GM12872 (cell line): Measurements from ENCODE around the gene KAT14.

Experiments used
- CTCF ChIP-seq: IDR thresholded peaks from 3 replicates; pipeline ENCODE4 v1.5.1; 2011; ENCODE audit warnings: low read depth, mild to moderate bottlenecking, low read length, moderate library complexity; ENCODE audit not compliant: insufficient read depth

Gene KAT14

GRCh38 chr20:18137412-18138265 is at the start of gene KAT14, which contains the start of gene PET117:
KAT14 (plus strand) TSS chr20:18137863; CDS start chr20:18142661, 4,798 bp downstream.
PET117 (plus strand) TSS chr20:18137863; CDS start chr20:18137956, 93 bp downstream.
- TF ChIP-seq CTCF = no peak

GRCh38 chr20:18090044-18090443 is 47.6 kb upstream of the KAT14 start:
- no peak for TF ChIP-seq CTCF

- no peak for TF ChIP-seq CTCF
These were observed 47.2 kb upstream of the KAT14 start for GRCh38 chr20:18090477-18090876.

DNA sequence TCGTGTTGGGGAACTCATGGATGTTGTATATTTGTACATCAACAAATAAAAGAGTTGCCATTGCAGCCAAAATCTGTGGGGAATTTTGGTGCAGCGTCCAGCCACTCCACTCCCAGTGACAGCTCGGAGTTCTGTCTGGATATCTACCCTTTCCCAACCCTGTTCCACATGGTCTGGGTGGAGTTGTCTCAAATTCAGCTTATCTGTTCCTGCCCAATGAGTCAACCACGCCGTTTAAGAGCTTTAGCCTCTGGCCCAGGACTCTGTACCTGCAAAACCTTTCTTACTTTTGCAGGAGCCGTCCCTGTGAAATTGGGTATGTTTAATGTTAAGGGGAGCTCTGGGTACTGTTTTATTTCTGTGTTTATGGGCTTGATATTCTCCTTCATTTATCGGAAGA is 46.0 kb upstream of the KAT14 start:
- TF ChIP-seq CTCF = no peak

DNA sequence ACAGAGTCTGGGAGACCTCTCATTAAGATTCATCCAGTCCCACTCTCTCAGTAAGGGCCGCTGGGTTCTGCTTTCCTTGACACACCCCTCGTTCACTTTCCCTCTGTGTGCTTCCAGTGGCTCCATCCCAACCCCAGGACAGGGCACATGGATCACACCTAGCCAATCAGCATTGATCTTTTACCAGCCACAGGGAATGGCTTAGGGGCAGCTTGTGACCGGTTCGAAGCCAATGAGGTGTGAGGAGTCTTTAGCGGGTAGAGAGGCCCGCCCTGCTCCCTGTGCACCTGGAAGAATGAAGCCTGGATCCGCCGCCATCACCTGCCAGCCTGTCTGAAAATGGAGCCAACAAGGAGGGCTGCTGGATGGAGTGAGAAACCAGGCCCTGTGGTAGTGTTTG is 44.8 kb upstream of the KAT14 start:
- no peak for TF ChIP-seq CTCF

DNA sequence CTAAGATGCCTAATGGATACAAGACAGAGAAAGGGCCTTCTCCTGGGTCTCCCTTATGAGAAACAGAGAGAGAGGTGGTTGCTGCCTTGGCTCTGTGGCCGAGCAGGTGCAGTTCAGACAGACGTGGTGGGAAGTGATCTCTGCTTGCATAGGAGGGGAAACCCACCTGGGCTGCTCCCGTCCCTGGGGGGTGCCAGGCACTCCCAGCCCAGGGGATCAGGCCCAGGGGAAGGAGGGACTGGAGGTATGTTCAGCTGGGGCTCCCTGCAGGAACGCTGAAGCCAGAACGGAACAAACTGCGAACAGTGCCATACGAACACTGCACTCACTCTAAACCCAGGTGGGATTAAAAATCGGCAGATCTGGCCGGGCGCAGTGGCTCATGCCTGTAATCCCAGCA is 44.3 kb upstream of the KAT14 start:
- TF ChIP-seq CTCF = no peak

GRCh38 chr20:18094191-18094590 is 43.5 kb upstream of the KAT14 start:
- TF ChIP-seq CTCF = no peak
